ENCODE measurements around the gene AGBL4.

The AGBL4 gene

DNA sequence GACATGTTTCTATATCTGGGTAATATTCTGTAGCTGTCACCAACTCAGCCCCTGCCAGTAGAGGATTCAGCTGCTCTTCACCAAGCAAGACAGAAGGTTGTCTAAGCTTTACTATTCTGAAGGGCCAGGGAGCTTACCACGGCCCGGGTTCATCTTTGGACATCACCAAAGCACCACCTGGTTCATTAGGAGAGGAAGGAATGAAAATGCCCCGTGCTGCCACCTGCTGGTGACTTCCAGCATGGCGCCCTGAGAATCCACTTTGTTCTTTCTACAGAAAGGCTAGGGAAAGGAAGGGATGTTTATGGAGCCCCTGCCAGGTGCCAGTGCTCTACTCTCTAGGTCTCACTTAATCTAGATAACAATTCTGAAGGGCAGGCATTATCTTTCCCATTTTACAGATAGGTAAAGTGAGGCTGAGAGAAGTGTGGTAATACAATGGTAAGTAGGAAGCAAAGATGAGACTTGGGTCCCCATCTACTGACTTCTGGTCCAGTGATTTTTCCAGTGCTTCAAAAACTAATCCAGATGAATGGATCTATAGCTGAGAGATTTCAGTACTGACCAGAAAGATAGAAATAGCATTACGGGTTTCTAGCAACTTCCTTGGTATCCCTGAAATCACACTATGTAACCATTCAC, 1326.6 kb downstream of the AGBL4 start:
- no peak for DNase-seq

DNA sequence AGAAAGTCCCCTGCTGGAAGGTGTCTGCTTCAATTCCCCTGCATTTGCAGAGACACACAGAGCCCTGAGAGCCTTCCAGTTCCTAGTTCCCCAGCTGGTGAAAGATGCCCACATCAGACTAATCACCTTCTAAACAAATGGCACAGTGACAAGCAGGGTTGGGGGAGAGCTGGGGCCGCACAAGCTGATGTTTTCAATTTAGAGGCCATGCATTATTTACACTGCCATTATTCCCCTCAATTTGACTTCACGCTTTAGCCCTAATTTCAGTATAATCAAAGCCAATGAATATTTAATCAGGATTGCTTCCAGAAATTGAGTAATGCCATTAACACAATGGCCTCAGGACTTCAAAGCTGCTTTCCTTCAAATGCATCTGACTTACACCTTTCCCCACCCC, 1328.6 kb downstream of the AGBL4 start:
- no peak for DNase-seq

DNA sequence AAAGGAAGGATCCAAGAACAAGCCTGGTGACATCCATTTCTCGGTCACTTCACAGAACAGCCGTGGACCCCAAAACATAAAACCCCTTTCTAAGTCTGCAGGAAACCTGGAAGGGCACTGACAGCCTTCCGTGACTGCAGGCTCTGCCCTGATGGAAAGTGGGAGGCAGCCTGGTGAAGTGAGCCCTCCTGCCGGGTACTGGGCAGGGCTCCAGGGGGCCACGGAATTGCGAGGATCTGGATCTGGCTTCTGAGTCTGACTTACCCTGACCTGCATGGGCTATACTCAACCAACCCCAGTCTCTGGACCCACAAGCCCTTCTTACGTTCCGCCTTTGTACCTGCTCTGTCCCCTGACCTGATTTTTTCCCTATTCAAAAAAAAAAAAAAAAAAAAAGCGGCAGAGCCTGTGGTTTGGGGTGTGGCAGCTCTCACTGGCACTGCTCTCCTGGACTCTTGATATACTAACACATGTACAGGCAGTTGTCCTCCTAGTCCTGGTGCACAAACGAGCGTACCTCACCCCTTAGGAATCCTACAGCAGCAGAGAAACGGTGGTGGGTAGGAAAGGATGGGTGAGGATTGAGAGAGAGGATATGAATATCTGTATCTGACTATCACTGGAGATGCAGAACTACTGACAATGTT, 1330.0 kb downstream of the AGBL4 start:
- DNase-seq, result no peak

DNA sequence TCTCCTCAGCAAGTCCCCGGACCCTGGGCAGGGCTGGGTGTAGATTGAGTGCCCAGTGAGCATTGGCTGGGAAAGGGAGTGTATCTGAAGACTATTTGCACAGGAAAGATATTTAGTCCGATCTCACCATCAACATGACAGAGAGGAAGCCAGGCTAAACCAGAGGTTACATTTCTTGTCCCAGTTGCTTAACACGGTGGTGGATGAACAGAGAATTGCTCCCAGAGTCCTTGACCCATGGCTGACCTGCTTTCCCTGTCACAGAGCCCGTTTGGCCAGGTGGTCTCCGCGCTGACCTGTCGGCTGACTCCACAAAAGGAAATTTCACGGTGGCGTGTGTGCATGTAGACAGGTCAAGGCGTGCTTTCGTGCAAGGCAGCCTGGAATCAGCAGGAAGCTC, 1330.6 kb downstream of the AGBL4 start:
- DNase-seq, result no peak

DNA sequence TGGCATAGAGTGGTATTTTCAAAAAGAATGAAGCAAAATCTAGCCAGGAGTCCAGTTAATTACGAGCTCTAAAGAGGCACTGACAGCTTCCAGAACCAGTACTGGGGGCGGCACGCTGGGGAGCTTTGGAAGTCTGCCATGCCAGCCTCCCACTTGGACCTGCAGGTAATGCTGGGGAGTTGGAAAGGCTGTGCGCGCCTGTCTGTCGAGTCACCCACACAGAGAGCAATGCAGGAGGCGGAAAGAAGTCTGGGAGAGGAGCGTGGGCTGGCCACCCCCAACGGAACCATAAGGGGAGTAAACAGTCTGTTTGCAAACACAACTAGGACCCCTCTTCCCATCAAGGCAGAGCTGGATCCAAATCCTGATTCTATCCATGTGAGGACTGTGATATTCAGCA, 1331.5 kb downstream of the AGBL4 start:
- DNase-seq, result no peak

DNA sequence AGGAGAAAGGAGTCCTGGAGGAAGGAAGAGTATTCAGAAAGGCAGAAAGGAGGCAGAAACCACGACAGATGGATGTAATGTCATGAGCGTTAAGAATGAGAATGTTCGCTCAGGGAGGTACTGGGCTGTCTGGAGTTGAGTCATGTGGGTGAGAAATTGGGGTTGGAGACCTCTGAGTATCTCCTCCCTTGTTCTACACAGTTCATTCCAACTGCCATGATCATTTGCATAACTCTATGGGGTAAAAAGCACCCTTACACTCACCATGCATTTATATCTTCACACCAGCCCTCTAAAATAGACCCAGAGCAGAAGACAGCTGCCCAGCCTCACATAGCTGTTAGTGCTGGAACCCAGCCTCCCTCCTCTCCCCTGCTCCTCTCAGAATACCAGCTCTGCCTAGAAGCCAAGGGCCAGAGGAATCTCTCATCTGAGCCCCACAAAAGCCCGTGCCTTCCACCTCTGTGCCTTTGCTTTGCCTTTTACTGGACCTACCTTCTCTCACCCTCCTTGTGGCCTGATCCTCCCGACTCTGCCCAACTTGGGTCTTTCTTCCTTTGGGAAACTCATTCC, 1332.2 kb downstream of the AGBL4 start:
- no peak for DNase-seq

DNA sequence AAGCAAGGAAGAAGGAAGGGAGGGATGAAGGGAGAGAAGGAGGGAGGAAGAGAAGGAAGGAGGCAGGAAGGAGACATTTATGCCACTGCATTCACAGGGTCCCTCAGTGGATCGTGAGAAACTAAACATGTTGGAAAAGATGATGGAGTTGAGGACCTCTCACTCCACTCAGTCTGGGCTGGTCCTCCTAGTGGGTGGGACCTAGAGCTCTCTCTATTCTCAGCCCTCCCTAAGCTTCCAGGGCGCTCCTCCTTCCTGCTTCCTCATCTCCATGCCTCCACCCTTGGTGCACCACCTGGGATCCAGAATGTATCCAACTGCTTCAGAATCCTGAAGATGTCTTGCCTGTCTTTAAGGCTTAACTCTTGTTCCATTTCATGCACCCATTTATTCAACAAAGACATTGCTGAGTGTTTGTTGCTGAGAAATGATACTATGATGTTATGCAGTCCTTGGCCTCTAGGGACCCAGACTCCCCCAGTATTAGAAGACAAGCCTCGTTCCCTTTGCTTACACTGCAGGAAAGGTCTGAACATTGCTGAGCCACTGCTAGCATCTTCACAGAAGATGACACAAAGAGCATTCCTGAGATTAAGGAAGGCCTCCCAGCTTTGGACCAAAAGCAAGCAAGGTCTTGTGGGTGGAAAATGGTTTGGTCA, 1335.5 kb downstream of the AGBL4 start:
- no peak for DNase-seq

DNA sequence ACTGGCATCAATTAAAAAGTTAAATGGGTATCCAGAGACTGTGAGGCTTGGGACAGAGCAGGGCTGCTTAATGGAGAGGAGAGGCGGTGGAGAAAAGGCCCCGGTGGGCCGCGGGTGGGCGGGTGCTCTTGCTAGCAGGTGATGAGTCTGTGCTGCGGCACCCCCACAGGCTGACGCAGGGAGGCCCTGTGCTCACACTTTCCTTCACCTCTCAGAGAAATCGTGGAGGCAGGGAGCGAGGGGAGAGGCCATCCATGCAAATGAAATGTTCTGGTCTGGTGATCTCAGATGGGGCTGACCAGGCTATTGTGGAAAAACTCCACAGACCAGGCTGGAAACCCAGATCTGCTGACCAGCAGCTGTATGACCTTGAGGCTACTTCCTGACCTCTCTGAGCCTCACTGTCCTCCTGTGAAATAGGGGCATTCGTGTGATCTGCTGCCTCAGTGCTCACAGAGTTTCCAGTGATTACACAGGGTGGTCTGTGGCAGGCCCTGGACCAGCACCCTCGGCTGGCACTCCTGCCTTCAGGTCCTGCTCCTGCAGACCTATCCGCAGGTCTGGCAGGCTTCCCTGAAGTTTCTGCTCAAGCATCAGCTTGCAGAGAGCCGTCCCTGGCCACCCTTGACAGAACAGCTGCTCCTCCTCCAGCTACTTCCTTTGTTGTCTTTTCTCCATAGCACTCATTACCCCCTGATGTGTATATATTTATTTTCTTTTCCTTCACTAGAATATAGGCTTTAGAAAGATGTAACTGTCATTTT, 1336.3 kb downstream of the AGBL4 start:
- no peak for DNase-seq

DNA sequence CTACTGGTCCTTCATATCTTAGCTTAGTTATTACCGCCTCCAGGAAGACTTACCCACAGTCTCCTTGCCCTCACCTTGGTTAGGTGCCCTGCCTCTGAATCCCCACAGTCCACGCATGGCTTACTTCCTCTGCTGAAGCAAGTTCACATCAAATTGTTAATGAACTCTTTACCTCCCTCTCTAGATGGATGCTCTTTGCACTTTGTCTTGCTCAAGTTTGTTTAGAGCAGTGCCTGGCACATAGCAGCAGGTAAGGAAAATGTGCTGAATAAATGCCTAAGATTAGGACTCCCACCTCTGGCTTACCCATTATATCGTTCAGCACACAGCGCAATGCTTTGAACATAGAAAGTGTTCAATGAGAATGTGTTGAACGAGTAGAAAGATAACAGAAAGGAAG, 1337.6 kb downstream of the AGBL4 start:
- no peak for DNase-seq

DNA sequence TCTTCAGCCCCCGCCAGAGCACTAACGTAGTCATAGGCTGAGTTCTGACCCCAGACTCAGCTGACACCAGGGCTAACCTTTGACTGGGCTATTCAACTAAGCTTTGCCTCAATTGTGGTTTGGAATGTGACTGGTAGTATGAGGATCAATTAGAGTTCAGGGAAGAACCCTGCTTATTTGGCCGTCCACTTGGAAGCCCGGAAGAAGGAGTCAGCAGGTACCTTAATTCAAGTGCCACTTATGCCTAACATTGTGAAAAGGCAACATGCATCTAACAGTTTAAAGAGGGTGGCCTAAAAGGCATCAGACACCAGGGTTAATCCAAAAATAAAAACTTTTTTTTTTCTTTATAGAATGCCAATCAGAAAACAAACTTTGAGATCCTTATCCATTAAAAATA, 1339.4 kb downstream of the AGBL4 start:
- no peak for DNase-seq

DNA sequence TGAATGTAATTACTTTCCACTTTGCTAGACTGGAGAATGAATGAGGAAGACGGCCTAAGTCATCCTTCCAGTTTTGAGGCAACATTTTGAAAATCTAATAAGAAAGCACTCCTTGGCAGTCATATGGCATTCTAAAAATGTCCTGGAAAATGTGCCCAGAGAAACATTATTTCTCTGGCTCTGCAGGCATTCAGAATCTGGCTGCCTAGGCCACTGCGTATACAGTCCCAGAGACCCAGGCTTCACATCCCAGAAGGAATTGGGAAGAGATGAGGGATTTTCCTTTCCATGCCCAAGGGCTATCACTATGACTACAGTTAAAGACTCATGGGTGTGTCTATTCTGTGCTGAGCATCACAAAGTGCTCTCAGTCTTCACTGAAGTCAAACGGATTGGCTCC, 1339.9 kb downstream of the AGBL4 start:
- DNase-seq, result no peak

DNA sequence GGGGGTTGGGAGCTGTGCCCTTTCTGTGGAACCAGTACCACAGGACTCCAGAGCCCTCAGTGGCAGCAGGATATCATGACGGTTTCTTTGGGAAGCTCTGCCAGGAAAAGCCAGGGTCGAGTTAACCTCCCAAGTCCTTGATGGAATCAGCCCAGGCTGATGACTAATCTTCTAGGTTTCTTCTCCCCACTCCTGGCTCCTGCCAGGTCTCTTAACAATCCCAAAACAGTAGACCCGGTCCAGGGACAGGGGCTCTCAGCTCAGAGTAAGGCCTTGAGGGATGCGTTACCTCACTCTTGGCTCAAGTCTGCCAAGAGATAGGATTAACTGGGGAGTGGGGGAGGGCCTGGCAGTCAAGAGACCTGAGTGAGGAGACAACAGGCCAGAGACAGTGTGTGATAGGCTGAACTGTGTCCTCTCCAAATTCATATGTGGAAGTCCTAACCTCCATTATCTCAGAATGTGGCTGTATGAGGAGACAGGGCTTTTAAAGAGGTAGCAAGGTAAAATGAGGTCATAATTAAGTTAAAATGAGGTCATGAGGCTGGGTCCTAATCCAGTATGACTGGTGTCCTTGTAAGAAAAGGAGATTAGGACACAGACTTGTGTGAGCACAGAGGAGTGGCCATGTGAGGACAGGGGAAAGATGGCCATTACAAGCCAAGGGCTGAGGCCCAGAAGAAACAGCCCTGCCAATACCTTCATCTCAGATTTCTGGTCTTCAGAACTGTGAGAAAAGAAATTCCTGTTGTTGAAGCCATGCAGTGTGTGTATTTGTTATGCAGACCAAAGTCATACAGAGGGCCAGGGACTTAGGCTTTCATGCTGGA, 1342.1 kb downstream of the AGBL4 start:
- DNase-seq, result no peak

DNA sequence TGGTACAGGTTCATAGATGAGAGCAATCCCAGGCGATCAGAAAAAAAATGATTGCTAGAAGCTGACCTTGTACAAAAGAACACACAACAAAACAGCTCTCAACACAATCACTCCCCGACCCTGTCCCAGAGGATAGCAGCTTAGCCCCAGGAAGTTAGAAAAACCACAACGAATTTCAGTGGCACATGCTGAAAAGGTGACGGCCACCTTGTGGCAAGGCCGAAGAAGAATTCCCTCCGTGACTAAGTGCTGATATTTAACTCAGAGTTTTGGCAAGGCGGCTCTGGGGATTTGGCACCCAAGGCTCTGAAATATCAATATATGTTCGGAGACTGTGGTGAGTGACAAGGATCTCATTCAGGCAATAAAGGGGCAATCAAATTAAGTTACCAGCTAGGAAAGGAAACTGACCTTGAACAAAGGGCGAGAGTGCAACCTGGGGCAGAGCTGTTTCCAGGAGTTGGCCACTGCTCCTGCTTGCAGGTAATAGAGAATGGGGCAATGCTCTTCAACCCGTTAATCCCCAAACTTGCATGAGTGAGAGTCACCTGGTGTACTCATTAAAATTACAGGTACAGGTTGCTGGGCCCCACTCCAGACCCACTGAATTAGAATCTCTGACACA, 1343.2 kb downstream of the AGBL4 start:
- no peak for DNase-seq

DNA sequence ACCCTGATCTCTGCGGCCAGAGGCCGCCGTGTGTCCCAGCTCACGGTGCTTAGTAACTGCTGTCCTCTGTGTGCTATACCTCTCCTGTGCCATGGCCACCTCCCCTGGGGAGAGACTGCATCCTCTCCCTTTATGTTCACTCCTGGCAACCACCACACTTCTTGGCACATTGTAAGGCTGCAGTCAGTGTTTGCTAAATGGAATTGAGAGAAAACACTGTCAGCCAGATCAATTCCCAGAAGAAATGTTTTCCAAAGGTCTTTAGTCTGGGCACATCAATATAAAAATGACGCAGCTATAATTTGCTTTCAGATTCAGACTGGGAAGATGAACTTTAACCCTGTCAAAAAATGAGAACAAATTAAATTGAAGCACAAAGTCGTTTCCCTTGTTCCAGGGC, 1343.9 kb downstream of the AGBL4 start:
- no peak for DNase-seq

DNA sequence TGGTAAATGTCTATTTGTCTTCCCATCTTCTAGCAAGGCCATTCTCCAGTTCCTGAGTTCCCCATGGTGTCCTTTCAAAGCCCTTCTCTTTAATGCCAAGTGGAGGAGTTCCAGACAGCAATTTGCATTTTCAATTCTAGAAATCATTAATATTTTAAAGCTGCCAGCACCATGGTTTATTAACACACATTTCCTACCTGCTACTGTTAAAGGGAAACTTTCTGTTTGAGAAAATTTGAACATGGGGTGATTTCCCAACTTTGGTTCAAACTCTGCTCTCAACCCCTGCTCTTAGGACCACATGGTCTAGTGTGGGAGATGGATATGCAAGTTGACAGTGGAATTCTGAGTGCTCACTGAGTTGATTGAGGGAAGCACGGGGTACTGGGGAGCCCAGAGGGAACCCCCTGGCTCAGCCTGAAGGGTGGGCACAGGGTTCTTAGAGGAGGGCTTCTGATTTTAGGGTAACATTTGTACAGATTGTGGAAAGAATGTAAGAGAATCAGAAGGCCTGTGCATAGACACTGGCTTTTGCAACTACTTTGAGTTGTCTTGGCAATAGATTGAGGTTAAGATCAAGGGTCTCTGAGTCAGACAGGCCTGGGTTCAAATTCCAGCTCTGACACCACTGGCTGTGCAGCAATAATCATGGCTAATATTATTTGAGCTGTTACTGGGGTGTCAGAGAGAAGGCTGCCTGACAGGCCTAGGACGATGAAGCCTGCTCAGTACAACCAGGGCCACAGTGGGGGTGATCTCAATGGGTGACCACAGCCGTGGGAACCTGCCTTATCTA, 1344.8 kb downstream of the AGBL4 start:
- no peak for DNase-seq

DNA sequence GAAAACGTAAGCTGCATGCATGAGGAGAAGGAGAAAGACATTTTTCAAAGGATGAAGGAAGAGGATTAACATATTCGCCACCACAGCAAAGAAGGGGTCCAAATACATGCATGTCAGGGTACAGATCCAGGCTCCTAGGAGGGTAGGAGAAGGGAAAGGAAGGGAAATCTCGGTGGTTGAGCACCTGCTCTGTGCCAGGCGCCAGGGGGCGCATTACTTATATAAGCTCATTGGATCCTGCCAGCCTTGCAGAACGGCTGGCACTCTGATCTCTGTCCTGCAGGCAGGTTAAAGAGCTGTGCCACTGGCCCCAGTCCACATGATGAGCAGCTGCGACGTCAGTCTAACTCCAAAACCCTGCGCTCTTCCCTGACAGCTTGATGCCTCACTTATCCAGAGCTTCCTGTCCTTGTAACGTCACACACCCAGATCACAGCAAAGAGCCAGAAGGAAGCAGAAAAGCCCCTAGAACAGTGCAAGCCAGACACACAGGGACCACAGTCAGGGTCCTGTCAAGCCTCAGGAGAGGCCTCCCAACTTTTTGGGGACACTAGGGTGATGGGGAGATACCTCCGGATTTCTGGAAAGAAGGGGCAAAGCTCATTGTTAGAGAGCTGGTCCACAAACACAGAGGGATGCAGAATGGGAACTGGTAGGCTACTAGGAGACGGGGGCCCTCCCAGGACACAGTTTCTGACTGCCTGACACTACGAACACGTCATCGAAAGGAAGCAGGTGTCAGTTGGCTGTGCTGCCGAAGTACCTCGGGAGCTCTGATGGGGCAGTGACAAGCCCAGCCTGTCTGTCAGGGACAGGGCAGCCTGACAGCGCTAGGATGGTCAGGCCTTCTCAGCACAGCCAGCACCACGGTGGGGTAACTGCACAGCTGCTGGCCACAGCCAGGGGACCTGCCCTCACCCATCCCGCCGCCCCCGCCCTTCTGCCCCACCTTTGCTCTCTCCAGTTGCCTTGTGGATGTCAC, 1346.2 kb downstream of the AGBL4 start:
- DNase-seq, result peak; percentile 14

DNA sequence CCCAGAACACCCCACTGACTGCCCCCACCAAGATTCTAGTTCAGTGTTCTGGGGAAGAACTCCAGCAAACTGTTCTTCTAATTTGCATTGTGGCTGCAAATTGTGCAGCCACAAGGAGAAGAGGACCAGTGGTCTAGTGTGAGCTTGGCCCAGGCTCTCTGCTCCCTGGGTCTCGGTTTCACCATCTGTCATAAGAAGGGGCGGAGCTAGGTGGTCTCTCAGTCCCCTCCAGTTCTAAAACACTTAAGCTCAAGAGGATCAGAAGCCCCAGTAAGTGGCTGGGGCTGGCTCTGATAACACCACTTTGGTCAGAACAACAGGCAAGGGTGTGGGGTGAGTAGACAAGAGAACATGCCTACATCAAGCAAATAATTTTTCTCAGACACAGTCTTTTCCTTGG, 1346.9 kb downstream of the AGBL4 start:
- no peak for DNase-seq

DNA sequence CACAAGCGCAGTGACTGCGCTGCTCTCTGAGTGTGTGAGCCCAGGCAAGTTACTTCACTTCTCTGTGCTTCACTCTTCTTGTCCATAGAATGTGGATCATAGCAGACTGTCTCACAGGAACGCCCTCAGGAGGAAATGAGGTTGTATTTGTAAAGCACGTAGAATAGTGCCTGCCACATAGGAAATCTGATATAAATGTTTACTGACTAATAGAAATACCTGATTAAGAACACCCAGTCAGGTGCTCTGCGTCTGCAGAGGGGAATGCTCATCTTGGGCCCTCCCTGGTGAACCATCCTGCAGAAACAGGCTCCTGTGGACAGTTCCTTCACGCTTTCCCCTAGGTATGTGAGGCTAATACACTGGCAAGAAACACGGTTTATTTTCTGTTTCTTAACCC, 1347.4 kb downstream of the AGBL4 start:
- no peak for DNase-seq

DNA sequence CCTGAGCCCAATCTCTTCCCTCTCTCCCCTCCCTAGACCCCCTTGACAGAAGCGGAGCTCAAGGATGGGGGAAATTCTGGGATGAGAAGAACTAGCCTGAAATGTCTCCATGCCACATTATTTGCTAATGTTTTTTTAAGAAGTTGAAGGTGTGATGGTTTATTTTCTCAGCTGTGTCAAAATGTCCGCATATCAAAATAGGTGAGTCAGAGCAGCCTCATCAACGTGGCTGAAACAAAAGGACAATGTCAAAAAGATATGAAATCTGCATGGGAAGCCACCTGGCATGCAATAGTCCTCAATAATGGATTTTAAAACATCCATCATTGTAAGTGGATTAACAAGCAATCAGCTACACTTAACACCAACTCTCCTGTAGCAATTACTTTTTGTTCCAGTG, 1348.5 kb downstream of the AGBL4 start:
- no peak for DNase-seq

DNA sequence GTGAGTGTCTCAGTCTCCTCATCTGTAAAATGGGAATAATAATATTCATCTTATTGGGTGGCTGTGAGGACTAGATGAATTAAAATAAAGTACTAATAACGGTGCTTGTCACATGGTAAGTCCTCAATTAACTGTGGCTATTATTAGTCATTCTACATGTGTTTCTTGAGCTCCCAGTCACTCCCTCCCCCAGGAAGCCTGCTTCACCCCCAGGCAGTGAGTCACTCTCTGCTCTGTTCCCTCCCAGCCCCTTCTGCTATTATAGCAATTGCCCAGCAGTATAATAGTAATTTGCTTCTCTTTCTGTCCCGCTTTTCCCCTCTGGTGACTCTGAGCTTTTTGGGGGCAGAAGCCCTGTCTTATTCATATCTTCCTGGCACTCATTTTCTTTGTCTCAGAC, 1349.1 kb downstream of the AGBL4 start:
- no peak for DNase-seq
